ENCODE data around the gene ZSWIM4.

The ZSWIM4 gene

DNA sequence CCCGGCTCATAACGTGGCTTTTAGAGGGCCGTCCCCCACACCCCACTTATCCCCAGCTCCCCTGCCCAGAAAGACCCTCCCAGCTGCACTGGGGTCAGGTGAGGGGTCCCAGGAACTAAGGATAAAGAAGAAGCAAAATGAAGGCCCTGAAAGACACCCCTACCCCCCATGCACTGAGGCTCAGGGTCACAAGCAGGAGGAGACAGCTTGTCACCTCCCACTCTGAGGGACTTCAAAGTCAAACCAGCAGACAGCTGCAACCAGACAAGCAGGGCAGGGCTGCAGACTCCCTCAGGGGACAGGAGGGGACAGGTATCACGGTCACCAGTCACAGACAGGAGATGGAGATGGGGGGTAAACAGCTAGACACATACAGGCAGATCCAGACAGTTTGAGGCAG, 75.6 kb downstream of the ZSWIM4 start:
- no peak for ATAC-seq
- Mint-ChIP-seq H3K4me3 (no peak overlapping the region), H3K4me1 (peaks cover 18% of the 10 kb centered on the region), H3K27ac (no peak overlapping the region), H3K9me3 (no peaks in the 10 kb centered on the region), H3K36me3 (ENCODE audit: low read depth) (peaks cover 2% of the 10 kb centered on the region), H3K27me3 (peaks cover 21% of the 10 kb centered on the region)
- no peak for DNase-seq

- Mint-ChIP-seq H3K4me1 (peaks cover 11% of the 10 kb centered on the region), H3K27me3 (peaks cover 13% of the 10 kb centered on the region), H3K27ac (no peak overlapping the region)
Observed at GRCh38 chr19:13872339-13872694, 77.1 kb downstream of the ZSWIM4 start.

DNA sequence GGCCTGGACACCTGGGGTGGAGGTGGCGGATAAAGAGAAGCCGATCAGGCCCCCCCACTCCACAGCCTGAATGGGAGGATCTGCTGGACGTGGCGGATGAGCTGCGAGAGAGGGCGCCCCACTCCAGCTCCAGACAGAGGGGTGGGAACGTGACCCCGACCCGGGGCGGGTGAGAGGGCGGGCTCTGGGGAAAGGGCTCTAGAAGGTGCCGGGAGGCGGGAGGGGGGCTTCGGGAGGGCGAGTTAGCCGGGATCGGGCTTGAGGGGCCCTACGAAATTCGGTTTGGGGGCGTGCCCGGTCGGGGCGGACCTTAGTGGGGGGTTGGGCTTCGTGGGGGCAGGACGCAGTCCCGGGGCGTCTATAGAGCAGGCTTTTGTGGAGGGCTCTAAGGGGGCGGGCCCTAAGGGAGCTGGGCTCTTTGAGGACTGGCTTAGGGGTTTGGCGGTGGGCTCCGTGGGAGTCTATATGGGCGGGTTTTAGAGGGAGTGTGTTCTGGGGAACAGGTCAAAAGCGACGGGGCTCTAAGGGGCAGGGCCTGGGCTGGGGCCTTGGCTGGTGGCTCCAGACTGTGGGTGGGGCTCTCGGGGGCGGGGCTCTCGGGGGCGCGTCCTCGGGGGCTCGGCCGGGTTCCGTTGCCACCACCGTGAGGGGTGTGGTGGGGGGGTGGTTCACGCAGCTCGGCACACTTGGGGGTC, 77.6 kb downstream of the ZSWIM4 start:
- H3K4me3 Mint-ChIP-seq: peak overlapping the region; percentile 59
- peak; percentile 62 for ATAC-seq
- peak; percentile 47 for DNase-seq
- H3K36me3 Mint-ChIP-seq (ENCODE audit: low read depth): no peaks in the 10 kb centered on the region
- H3K27ac Mint-ChIP-seq: no peak overlapping the region
- no peaks in the 10 kb centered on the region for H3K9me3 Mint-ChIP-seq
- peaks cover 8% of the 10 kb centered on the region for H3K27me3 Mint-ChIP-seq
- H3K4me1 Mint-ChIP-seq: peaks cover 11% of the 10 kb centered on the region

More at GRCh38 chr19:13872339-13872694, 77.1 kb downstream of the ZSWIM4 start:
- DNase-seq: no peak
- H3K36me3 Mint-ChIP-seq (ENCODE audit: low read depth): no peaks in the 10 kb centered on the region
- peak overlapping the region; percentile 59 for H3K4me3 Mint-ChIP-seq
- H3K9me3 Mint-ChIP-seq: no peaks in the 10 kb centered on the region
- ATAC-seq: no peak

DNA sequence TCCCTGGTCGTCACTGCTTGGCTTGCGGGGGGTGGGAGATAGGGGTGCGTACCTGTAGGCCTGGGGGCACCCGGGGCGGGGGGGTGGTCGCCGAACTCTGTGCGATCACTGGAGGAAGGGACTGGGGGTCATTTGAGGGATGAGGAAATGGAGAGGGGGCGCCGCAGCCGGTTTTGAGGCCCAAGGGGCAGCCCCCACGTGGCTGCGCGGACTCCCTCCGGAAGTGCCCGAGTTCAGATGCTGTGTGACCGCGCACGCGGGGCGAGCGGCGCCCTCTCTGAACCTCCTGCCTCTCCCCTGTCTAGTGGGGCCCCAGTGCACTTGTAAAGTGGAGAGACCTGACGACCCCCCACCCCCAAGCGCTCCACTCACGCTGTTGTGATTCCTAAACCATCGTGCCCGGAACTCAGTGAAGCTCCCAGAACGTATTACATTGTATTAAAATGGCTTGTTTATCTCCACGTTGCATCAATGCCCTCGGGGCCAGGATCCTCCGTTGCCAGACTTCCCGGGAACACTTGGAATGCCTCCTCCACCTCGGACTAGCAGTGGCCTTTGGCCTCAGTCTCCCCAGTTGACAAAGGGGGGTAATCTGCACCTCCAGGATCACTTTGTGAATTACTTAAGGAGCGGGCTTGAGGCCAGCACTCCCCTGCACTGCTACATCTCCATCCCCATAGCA, 78.7 kb downstream of the ZSWIM4 start:
- Mint-ChIP-seq H3K9me3 (no peaks in the 10 kb centered on the region), H3K27me3 (peaks cover 8% of the 10 kb centered on the region), H3K4me3 (no peak overlapping the region), H3K4me1 (peaks cover 5% of the 10 kb centered on the region), H3K27ac (no peak overlapping the region), H3K36me3 (ENCODE audit: low read depth) (no peaks in the 10 kb centered on the region)
- ATAC-seq (no peak), DNase-seq (no peak)

DNA sequence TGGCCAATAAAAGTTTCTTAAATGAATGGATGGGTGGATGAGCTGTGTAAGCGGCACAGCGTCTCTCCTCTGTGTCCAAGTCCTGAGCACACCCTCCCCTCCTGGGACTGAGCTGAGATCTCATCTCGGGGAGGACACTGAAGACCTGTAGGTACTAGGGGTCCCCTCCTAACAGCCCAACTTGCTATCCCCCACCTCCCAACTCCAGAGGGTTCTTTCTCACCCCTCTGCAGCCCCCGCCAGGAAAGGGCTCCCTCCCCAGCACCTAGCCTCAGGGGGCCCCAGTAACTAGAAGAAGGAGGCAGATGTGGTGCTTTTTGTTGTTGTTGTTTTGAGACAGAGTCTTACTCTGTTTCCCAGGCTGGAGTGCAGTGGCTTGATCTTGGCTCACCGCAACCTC, 80.6 kb downstream of the ZSWIM4 start:
- DNase-seq (no peak), ATAC-seq (no peak)
- Mint-ChIP-seq H3K9me3 (no peaks in the 10 kb centered on the region), H3K4me3 (no peak overlapping the region), H3K27ac (no peak overlapping the region), H3K36me3 (ENCODE audit: low read depth) (no peaks in the 10 kb centered on the region), H3K4me1 (peaks cover 13% of the 10 kb centered on the region), H3K27me3 (peaks cover 6% of the 10 kb centered on the region)

DNA sequence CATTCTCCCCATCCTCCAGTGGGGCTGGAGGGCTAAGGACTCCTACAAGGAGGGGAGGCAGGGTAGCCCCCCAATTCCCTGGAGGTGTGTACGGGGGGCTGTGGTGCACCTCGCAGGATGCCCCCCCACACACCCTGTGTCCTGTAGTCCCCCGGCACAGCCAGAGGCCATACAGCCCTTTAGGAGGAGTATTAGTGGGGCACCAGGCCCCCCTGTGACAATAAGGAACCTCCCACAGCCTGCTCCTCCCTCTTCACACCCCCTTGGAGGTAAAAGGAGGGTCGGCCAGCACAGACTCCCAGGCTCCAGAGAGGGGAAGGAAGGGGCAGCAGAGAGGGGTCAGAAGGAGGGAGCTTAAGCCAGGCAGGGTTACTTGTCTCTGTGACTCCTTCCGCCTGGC, 81.6 kb downstream of the ZSWIM4 start, which contains the start of gene NANOS3:
TSS of gene NANOS3 (plus strand) at position 301 of the 400 bp plus-strand sequence. CDS start 115 bp downstream, outside the sequence.
- ATAC-seq (no peak), DNase-seq (no peak)
- Mint-ChIP-seq H3K4me3 (no peak within 1 kb of the TSS), H3K9me3 (no peaks in the 10 kb centered on the region), H3K36me3 (ENCODE audit: low read depth) (no peaks in the 10 kb centered on the region), H3K4me1 (peaks cover 23% of the 10 kb centered on the region), H3K27me3 (peaks cover 2% of the 10 kb centered on the region), H3K27ac (no peak within 1 kb of the TSS)

GRCh38 chr19:13877303-13877702, 82.1 kb downstream of the ZSWIM4 start:
- Mint-ChIP-seq H3K4me1 (peaks cover 27% of the 10 kb centered on the region), H3K36me3 (ENCODE audit: low read depth) (no peaks in the 10 kb centered on the region), H3K27ac (no peak overlapping the region), H3K27me3 (peaks cover 2% of the 10 kb centered on the region), H3K9me3 (no peaks in the 10 kb centered on the region), H3K4me3 (no peak overlapping the region)
- ATAC-seq (no peak), DNase-seq (no peak)

DNA sequence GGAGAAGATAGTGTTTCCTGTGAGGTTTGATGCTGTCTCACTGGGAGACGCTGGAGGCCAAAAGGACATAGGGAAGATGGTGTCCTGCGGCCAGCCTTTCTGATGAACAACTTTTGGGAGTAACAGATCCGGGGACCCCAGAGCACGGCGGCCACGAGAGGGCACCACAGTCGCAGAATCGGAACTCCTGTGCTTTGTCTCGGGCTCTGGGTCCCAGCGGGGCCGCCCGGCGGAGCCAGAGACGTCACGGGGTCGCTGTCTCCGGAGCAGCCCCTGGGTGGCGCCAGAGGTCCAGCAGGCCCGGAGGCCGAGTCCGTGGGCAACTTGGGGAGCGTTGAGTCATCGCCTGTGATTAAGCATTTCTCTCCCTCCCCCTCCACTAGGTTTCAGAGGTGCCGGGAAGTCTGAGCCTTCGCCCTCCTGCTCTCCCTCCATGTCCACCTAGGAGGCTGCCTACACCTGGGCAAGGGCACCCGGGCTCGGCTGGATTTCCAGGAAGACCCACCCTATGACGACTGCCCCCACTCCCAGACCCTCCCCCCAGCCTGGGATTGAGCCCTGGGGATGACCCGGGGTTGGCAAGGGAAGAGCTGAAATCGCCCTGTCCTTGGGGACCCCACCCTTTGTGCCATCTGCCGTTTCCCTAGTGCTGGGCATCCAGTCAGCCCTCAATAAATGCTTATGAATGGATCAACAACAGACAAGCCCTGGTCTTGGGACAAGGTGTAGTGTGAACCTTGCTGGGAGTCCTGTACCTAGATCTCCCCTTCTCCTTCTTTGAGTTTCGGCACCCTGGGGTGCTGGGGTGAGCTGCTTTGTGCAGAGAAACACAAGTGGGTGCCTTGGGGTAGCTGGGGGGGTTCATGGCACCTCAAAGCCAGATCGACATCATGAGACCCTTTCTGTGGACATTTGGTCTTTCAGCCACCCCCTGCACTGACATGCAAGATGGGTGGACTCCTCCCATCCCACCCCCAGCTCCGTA, 85.1 kb downstream of the ZSWIM4 start:
- ATAC-seq: peak; percentile 94
- Mint-ChIP-seq H3K9me3 (no peaks in the 10 kb centered on the region), H3K4me1 (peaks cover 30% of the 10 kb centered on the region)

GRCh38 chr19:13881251-13881691, 86.0 kb downstream of the ZSWIM4 start:
- H3K4me3 Mint-ChIP-seq: no peak overlapping the region
- H3K36me3 Mint-ChIP-seq (ENCODE audit: low read depth): no peaks in the 10 kb centered on the region
- DNase-seq (no peak), ATAC-seq (no peak)
- no peaks in the 10 kb centered on the region for H3K27me3 Mint-ChIP-seq
- H3K4me1 Mint-ChIP-seq: peaks cover 36% of the 10 kb centered on the region
- no peaks in the 10 kb centered on the region for H3K9me3 Mint-ChIP-seq
- H3K27ac Mint-ChIP-seq: peak overlapping the region; percentile 69

More for the DNA sequence above, 85.1 kb downstream of the ZSWIM4 start:
- peak overlapping the region; percentile 38 for H3K4me3 Mint-ChIP-seq
- H3K27me3 Mint-ChIP-seq: no peaks in the 10 kb centered on the region
- peak; percentile 99 for DNase-seq
- no peaks in the 10 kb centered on the region for H3K36me3 Mint-ChIP-seq (ENCODE audit: low read depth)
- peak overlapping the region; percentile 69 for H3K27ac Mint-ChIP-seq

Measured in activated naive CD8-positive, alpha-beta T cell treated with anti-CD3 and anti-CD28 coated beads, Interleukin-2, amount 50 U/mL, for 24 hours (primary cell).